ENCODE results near the gene FANCB.

GRCh38 chrX:14873676-14874049 lies 794 bp upstream of the FANCB start:
- TF ChIP-seq CTCF (IDR thresholded peaks at IDR 0.05) (no peak), POLR2A (IDR thresholded peaks at IDR 0.05) (no peak)
